GM21423 (cell line): ENCODE data around the gene PMS2.
"Not testable (repeated sequence)": the region's sequence is repeated elsewhere in the genome, so short reads cannot be mapped to it uniquely, and the experiment has no call there.

Experiments used
- ATAC-seq: cut with Tn5 transposase; IDR thresholded peaks from one replicate; pipeline ENCODE4 v1.9.1; 2021; ENCODE audit warnings: mild to moderate bottlenecking, moderate library complexity; ENCODE audit not compliant: unreplicated experiment

PMS2 gene

DNA sequence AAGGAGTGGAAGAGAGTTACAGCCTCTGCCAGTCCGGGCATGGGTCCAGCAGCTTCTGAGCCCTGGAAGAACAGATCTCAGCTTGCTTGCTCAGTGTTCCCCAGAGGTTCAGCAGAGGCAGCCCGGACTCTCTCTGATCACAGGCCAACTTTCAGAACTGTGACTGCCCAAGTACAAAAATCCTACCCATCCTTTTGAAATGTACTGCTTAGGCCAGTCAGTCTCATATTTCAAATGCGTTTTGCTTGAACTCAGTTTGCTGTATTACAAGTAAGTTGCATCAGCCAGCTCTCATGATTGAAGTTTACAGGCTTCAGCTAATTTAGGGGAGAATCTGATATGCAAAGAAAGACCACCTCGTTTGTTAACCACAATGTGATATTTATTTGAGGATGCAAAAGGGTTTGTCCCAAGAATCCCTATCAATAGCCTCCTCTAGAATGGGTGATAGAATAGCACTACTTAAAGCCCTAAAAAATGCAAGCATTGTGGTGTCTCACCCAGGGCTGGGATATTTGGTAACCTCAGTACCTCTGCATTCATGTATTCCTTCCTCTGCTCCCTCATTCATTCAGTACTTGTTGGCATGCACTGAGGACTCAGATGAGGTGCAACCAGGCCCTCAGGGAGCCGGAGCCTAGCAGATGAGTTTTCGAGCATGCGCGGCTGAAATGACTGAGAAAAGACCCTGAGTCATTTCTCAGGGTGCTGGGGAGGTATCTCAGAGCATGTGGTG is 7.2 kb upstream of the PMS2 start:
- ATAC-seq = no peak

DNA sequence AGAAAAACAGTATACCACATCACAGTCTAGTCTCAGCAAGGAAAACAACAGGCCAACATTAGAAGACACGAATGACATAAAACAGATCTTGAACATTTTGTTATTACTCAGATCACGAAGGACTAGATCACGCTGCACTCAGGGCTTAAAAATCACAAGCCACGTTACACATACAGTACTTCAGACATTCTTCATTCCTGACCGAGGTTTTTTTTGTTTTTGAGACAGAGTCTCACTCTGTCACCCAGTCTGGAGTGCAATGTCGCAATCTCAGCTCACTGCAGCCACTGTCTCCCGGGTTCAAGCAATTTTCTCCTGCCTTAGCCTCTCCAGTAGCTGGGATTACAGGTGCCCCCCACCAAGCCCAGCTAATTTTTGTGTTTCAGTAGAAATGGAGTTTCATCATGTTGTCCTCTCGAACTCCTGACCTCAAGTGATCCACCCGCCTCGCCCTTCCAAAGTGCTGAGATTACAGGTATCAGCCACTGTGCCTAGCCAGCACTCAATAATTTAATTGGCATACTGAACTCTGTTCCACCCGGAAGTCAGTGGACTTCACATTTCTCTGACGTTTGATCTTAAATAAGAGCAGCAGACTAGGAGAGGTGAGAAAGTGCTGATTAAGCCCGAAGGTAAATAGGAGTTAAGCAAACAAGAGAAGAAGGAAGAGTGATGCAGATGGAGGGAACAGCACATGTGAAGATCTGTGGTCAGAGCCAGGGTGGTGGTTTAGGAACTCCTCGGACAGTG is 3.7 kb upstream of the PMS2 start:
- ATAC-seq = no peak

DNA sequence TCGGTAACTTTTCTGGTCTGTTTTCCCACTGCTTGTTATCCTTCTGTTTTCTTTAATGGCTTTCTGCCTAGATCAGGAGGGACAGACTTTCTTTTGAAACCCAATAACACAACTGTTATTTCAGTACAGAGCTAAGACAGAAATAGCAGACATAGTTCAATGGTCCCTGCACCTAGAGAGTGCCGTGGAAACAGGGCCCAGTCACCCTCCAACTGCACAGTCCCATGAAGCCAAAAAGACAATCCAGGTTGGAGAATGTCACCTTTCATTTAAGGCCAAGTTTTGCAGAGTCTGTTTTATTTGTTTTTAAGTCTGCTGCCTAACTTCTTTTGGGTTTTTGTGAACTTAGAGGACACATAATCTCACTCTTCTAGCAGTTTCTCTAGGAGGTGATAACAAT is 2.7 kb upstream of the PMS2 start:
- ATAC-seq = no peak

DNA sequence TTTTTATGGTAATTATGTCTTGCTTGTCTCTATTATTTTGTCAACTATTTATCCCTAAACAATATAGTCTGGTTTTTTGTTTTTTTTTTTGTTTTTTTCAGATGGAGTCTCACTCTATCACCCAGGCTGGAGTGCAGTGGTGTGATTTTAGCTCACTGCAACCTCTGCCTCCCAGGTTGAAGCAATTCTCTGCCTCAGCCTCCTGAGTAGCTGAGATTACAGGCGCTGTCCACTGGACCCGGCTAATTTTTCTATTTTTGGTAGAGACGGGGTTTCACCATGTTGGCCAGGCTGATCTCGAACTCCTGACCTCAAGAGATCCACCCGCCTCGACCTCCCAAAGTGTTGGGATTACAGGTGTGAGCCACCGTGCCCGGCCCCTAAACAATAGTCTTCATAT is 1.5 kb upstream of the PMS2 start:
- ATAC-seq = not testable (repeated sequence)

DNA sequence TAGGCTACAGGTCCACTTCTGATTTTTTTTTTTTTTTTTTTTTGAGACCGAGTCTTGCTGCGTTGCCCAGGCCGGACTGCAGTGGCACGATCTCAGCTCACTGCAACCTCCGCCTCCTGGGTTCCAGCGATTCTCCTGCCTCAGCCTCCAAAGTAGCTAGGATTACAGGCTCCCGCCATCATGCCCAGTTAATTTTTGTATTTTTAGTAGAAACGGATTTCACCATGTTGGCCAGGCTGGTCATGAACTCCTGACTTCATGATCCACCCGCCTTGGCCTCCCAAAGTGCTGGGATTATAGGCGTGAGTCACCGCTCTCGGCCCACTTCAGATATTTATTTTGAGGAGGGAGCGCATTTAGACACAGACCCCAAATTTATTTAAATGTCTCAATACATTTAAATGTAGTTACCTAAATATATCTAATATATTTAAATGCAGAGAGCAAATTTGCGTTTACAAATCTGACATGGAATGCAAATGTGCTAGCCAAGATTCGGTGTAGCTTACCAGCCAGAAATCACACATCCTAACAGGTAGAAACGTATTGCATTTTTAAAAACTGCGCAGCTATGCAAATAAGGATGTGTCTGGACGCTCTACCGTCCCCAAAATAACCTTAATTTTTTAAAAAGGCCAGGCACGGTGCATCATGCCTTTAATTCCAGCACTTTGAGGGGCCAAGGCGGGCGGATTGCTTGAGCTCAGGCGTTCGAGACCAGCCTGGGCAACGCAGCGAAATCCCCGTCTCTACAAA is 836 bp downstream of the PMS2 start:
- not testable (repeated sequence) for ATAC-seq

DNA sequence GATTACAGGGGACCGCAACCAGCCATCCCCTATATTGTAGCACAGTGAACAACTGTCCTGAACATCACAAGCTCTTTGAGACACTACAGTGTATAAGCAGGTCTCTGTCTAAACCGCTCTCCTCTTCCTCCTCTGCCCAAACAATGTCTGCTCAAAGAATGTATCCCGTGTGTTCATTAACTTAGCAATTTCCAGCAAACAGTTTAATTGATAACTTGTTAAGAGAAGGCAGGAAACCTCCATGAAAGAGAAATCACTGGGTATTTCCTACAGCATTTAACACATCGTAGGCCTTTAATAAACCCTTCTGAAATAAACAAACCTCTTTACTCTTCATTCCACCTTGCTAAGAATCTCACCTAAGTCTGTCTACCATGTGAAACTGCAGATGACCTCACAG is 1.5 kb downstream of the PMS2 start:
- ATAC-seq = no peak

DNA sequence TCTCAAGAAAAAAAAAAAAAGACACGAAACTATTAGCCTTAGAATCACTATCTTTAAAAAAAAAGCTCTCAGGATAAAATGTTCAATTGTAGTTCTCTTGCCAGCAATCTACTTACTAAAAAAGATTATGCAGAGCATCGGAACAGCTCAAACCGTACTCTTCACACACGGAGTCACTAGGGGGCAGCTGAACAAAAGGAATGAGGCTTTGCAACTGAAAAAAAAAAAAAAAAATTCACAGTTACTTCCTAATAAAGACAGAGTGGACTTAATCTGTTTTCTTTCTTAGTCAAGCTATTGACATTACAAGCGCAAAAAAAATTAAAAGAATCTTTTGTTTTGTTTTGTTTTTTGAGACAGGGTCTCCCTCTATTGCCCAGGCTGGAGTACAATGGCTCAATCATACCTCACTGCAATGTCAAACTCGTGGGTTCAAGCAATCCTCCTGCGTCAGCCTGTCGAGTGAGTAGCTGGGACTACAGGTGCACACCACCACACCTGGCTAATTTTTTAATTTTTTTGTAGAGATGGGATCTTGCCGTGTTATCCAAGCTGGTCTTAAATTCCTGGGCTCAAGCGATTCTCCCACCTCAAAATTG is 11.5 kb downstream of the PMS2 start:
- no peak for ATAC-seq

DNA sequence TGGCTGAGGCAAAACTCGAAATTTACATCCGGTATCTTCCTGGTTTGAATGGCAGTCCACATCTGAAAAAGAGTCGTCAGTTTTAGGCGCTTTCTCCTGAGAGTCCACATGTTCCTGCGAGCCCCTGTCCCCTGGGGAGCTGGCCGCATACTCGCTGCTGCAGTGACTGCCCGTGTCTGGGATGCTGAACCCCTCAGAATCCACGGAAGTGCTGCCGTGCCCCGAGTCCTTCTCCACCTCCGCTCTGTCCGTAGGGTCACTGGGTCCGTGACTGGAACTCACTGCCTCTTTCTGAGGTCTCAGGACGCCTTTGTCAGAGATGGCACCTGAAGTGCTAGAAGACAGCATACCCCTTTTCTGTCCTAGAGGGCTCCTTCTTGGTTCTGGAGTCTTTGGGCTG is 21.8 kb downstream of the PMS2 start:
- not testable (repeated sequence) for ATAC-seq

DNA sequence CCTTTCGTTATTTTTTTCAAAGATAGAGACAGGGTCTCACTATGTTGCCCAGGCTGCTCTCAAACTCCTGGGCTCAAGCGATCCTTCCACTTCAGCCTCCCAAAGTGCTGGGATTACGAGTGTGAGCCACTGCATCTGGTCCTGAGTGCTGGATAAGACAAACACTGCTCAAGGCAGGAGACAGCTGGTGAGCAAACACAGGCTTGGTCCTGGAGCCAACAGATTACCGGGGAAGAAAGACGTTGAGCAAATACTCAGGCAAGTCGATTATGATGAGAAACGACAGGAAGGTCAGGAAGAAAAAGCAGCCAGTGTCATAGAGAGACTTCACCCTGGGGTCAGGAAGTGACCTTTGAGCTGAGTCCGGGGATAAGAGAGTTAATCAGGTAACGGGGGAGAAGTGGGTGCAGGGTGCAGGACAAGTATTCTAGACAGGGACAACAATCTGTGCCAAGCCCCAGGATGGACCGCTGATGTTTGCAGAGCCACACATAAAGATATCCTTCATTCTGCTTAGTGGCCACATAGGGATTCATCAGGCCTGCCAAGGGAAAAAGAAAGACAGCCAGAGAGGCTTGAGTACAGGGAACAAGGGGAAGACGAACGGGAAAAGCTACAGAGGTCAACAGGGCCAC is 29.1 kb downstream of the PMS2 start:
- not testable (repeated sequence) for ATAC-seq

DNA sequence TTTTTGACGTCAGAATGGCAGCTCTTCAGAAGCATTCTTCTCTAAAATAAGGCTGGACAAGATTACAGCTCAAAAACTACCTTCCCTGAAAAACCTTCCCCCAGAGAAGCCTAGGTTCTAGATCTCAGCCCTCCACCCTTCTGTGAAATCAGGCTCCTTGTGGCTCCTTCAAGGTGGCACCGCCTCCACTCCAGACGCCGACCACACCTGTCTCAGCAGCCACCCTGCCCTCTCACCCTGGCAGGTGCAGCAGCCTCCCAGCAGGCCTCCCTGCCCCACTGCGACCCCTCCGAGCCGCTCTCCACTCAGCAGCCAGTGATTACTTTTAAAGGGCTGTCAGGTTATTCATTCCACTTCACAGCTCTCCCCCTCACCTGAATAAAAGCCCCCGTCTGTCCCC is 35.3 kb downstream of the PMS2 start:
- not testable (repeated sequence) for ATAC-seq

DNA sequence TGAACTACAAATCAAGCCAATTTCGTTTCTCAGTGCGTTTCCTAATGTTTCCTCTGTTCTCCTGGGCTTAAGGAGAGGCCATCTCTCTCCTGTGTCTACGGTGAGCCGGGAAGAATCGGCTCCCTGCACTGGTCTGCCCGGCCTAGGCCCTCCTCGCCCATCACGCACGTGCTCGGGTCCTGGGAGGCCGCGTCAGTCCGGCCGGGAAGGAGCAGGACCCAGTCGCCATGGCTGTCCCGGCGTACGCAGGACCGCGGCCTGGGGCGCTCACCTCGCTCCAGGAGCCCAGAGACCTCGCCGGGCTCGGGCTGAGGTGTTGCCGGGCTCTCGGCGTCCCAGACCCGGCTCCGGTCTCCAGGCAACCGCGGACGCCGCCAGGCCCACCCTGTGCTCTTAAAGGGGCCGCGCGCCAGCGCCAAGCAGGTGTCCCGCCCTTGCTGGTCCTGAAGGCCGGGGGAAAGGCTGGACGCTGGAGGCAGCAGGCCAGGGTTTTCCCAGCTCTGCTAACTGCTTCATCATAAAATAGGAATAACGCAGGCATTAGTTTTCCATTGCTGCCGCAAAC is 38.4 kb downstream of the PMS2 start, which contains the start of gene RSPH10B:
RSPH10B (minus strand) TSS at position 343 of the 565 bp plus-strand sequence. CDS start 3,573 bp downstream, outside the sequence.
- not testable (repeated sequence) for ATAC-seq

DNA sequence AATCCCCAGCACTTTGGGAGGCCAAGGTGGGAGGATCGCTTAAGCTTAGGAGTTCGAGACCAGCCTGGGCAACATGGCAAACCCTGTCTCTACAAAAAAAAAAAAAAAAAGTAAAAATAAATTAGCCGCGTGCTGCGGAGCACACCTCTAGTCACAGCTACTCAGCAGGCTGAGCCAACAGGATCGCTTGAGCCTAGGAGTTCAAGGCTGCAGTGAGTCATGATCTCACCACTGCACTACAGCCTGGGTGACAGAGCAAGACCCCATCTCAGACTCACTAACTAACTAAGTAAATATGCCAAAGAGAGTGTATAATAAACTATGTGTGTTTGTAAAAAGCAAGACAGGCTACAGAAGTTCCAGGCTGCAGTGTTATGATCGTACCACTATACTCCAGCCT is 45.0 kb downstream of the PMS2 start:
- not testable (repeated sequence) for ATAC-seq

DNA sequence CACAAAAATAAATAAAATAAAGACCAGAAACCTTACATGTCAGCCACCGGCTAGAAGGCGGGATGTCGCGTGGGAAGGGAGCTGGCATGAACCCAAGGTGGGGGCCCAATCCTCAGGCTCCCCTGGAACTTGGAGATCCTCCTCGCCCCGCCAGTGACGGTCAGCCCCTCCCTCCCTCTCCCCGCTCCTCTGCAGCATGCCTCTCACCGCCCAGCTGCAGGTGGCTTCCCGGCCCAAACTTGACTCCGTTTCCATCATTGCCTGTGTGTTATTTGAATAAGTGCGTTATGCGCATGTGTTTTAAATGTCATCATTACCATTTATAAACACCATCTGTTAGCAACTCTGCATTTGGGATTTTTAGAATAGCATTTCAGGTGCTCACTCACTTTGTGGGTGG is 45.6 kb downstream of the PMS2 start:
- ATAC-seq = not testable (repeated sequence)

DNA sequence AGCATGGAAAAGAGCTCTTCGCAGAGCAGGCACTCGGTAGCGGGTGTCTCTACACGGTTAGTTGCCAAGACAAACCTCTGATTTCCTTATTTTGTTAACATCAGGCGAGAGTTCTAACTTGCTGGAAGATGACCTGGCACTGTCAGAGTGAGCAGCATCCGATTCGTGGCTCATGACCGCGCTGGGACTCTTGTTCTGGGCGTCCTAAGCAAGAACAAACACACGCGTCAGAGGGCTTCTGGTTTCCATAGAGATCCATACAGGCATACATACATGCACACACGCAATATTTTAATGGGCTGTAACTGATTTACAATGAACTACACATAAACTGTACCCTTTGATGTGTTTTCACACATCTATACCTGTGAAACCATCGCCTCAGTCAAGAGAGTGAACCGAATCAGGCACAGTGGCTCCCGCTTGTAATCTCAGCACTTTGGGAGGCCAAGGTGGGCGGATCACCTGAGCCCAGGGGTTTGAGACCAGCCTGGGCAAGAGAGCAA is 73.9 kb downstream of the PMS2 start:
- ATAC-seq = not testable (repeated sequence)

DNA sequence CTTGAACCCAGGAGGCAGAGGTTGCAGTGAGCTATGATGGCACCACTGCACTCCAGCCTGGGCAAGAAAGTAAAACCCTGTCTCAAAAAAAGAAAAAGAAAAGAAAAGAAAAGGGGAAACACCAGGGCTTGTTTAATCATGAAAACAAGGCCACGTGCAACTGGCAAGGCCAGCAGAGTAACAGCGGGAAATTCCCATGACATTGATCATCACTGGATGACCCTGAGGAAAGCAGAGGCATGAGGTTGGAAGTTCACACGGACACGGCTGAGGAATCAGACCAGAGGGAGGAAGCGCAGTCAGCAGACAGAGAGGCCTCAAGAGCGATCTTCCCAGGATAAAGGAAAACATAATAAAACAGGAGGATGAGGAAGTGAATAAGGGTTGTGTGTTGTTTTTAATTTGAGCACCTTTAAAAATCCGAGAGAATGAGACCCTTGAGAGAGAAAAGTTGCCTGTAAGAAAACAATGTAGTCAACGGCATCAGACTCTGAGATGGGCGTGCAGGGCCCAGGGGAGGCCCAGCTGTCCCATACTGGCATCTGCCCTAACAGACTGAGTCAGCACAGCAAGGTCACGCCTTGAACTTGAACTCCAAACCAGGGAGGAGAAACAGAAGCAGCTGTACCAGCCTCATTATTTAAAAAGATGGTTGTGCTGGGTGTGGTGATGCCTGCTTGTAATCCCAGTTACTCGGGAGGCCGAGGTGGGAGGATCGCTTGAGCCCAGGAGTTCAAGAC is 76.8 kb downstream of the PMS2 start:
- ATAC-seq = not testable (repeated sequence)

DNA sequence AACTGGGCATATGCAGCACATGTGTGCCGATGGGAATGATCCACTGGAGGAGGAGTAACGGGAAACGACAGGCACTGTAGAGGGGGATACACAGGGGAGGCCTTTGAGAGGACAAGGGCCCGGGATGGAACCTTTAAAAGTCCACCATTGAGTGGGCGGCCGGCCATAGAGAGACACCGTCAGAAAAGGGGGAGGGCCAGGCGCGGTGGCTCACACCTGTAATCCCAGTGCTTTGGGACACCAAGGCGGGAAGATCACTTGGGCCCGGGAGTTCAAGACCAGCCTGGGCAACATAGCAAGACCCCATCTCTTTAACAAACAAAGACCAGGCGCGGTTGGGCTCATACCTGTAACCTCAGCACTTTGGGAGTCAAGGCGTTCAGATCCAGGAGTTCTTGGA is 77.6 kb downstream of the PMS2 start:
- not testable (repeated sequence) for ATAC-seq

DNA sequence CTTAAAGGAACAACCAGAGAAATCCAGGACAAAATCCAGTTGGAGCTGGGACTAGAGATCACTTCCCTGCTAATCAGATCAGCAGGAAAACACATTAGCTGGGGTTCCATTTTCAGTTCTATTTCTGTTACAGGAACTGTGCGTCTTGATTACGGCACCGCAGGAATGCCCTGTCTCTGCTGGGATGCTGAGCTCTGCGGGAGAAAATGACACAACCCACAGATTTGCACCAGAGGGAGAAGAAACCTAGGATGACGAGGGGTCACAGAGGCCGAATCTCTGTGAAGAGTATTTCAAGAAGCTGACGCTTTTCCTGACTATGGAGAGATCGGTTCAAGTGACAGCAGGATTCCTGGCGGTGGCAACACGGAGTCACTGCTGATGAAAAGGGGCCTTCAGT is 78.6 kb downstream of the PMS2 start:
- ATAC-seq = not testable (repeated sequence)

DNA sequence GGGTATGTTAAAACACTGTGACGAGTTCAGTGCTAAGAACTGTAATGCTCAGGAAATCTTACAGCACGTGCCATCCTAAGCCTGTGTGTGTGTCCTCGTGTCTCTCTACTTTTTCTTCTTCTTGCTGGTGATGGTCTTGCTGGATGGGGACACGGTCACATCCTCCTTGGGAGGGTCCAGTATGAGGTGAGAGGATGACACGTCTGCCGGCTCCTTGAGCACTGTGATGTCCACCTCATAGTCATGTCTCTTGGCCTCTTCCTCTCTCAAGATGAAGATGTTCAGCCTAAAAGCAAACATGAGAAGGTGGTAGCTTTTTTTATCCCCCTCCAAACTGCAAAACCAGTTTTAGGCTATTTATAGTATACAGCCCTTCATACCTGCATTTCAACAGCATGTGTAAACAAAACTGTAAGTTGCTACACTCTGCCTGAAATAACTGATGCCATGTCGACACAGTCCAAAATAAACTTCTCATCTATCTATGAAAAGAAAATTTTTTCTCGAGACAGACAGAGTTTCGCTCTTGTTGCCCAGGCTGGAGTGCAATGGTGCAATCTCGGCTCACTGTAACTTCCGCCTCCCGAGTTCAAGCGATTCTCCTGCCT is 82.5 kb downstream of the PMS2 start:
- ATAC-seq = not testable (repeated sequence)

DNA sequence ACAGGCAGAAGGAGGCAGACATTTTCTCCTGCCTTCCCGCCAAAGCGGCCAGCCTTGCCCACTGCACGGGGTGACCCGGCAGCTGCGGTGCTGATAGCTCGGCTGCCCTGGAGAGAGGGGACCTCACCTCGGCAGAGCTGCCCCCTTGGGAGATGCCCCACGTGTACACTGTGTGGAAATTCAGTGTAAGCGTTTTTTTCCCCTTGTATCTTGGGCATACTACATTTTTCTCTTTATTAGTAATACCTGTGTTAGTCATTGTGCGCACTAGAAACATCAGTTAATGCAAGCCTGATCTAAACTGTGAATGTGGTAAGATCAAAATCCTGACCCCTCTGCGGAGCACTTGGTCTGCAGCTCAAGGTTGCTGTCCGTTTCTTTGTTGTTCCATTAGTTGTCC is 84.2 kb downstream of the PMS2 start:
- not testable (repeated sequence) for ATAC-seq
